Measurements from ENCODE around the gene ELP6. TPM values are rescaled to one million over a fixed set of nuclear protein-coding genes. Genes with fewer than 3 reads are reported as not detected.

ELP6 gene
- total RNA-seq: 28.2 and 28.4 TPM in 2 replicates

GRCh38 chr3:47513125-47513929 lies at the start of gene ELP6:
ELP6 (minus strand) TSS chr3:47513712; CDS start chr3:47513590, 122 bp downstream.

GRCh38 chr3:47475570-47476329 lies 37.8 kb downstream of the ELP6 start, which contains the start of gene SCAP:
SCAP (minus strand) TSS chr3:47475941; CDS start chr3:47442993, 32,948 bp downstream.

Small RNAs within 50 kb of the gene (small RNA-seq; reads per million reads assigned to genes)
- gene AC099778.2 (not detected), gene RN7SL870P (not detected)

Other genes starting within 250 kb of the ELP6 start
- gene KIF9, start 230.9 kb downstream of the ELP6 start, total RNA-seq: 11.2 and 12.5 TPM in 2 replicates
- gene KLHL18, start 230.8 kb downstream of the ELP6 start, total RNA-seq: 33.9 and 40.6 TPM in 2 replicates
- gene PTPN23, start 132.7 kb downstream of the ELP6 start, total RNA-seq: 26.2 and 32.6 TPM in 2 replicates
- gene SCAP, start 37.8 kb downstream of the ELP6 start, total RNA-seq: 53.5 and 67.1 TPM in 2 replicates
- 0.40 and 0.79 TPM in 2 replicates for gene CSPG5, start 65.2 kb upstream of the ELP6 start, total RNA-seq

All from thoracic aorta endothelial cell (primary cell).